ENCODE measurements around the gene SOCS1. TPM values are rescaled to one million over a fixed set of nuclear protein-coding genes. Genes with fewer than 3 reads are reported as not detected.

The SOCS1 gene
- total and polyA plus RNA-seq, 11 donors, result 0.63 to 14.8 (median 2.9) TPM

- H3K36me3 ChIP-seq, result no peaks in the 10 kb centered on the region
- H3K9me3 ChIP-seq, result peaks cover 0 to 8% (median 0%) of the 10 kb centered on the region in 12 donors
- TF ChIP-seq CTCF (IDR thresholded peaks at IDR 0.05), result no peak
- TF ChIP-seq POLR2A (IDR thresholded peaks at IDR 0.05), result no peak
- H3K4me3 ChIP-seq, result no peak overlapping the region
- H3K27ac ChIP-seq, result peak overlapping the region in 1 of 12 donors; percentile 62
- 47 to 58% (median 50%) methylated on average over 8 to 13 of the region's 13 CpGs for WGBS, 4 donors
- peak in 3 of 4 donors; percentile 46 to 61 (median 52) for ATAC-seq
- intact Hi-C loops (cut with DNase I), result no loop called here
- DNase-seq, result no peak
- H3K27me3 ChIP-seq, result peaks cover 0 to 4% (median 0%) of the 10 kb centered on the region in 9 donors
- peaks cover 0 to 56% (median 0%) of the 10 kb centered on the region in 12 donors for H3K4me1 ChIP-seq
Observed at GRCh38 chr16:11205754-11206581, 50.0 kb downstream of the SOCS1 start.

GRCh38 chr16:11205065-11205699 lies 50.8 kb downstream of the SOCS1 start:
- DNase-seq, result no peak
- H3K4me1 ChIP-seq, result peaks cover 0 to 59% (median 0%) of the 10 kb centered on the region in 12 donors
- no peak for ATAC-seq
- H3K9me3 ChIP-seq, result peaks cover 0 to 8% (median 0%) of the 10 kb centered on the region in 12 donors
- peak overlapping the region in 1 of 12 donors; percentile 62 for H3K27ac ChIP-seq
- intact Hi-C loops (cut with DNase I), result no loop called here
- WGBS, 4 donors, result 77 to 83% (median 82%) methylated on average over 19 of the region's 19 CpGs
- no peak overlapping the region for H3K4me3 ChIP-seq
- no peaks in the 10 kb centered on the region for H3K27me3 ChIP-seq
- TF ChIP-seq POLR2A (IDR thresholded peaks at IDR 0.05) (no peak), CTCF (IDR thresholded peaks at IDR 0.05) (no peak)
- H3K36me3 ChIP-seq, result no peaks in the 10 kb centered on the region

GRCh38 chr16:11204513-11205047 lies 51.4 kb downstream of the SOCS1 start:
- no peak overlapping the region for H3K27ac ChIP-seq
- no peak for TF ChIP-seq CTCF (IDR thresholded peaks at IDR 0.05)
- TF ChIP-seq POLR2A (IDR thresholded peaks at IDR 0.05), result no peak
- no peaks in the 10 kb centered on the region for H3K36me3 ChIP-seq
- DNase-seq (no peak), ATAC-seq (no peak)
- WGBS, 4 donors, result 54 to 73% (median 70%) methylated on average over 3 to 4 of the region's 4 CpGs
- H3K4me1 ChIP-seq, result peaks cover 0 to 56% (median 0%) of the 10 kb centered on the region in 12 donors
- peaks cover 0 to 8% (median 0%) of the 10 kb centered on the region in 12 donors for H3K9me3 ChIP-seq
- no peak overlapping the region for H3K4me3 ChIP-seq
- H3K27me3 ChIP-seq, result no peaks in the 10 kb centered on the region
- intact Hi-C loops (cut with DNase I), result no loop called here

Other genes with a start within 250 kb of the SOCS1 start
- gene TNP2, start 13.1 kb upstream of the SOCS1 start, total RNA-seq, result not detected
- not detected for gene TNP2, start 13.1 kb upstream of the SOCS1 start, polyA plus RNA-seq
- not detected for gene PRM3, start 17.4 kb upstream of the SOCS1 start, total RNA-seq
- not detected for gene PRM3, start 17.4 kb upstream of the SOCS1 start, polyA plus RNA-seq
- gene PRM2, start 20.3 kb upstream of the SOCS1 start, total RNA-seq, result not detected
- gene PRM2, start 20.3 kb upstream of the SOCS1 start, polyA plus RNA-seq, result not detected
- gene PRM1, start 25.1 kb upstream of the SOCS1 start, total RNA-seq, result not detected
- not detected for gene PRM1, start 25.1 kb upstream of the SOCS1 start, polyA plus RNA-seq
- 1 to 10 TPM in 4 of 9 donors, under 1 TPM in 3, not detected in 2; 0.23 to 6.6 (median 1.1) TPM for gene RMI2, start 89.3 kb upstream of the SOCS1 start, total RNA-seq
- under 1 TPM; 0.23 to 0.76 TPM for gene RMI2, start 89.3 kb upstream of the SOCS1 start, polyA plus RNA-seq

Data from heart left ventricle (tissue), 16 donors.